ENCODE results near the gene KPNA5.

DNA sequence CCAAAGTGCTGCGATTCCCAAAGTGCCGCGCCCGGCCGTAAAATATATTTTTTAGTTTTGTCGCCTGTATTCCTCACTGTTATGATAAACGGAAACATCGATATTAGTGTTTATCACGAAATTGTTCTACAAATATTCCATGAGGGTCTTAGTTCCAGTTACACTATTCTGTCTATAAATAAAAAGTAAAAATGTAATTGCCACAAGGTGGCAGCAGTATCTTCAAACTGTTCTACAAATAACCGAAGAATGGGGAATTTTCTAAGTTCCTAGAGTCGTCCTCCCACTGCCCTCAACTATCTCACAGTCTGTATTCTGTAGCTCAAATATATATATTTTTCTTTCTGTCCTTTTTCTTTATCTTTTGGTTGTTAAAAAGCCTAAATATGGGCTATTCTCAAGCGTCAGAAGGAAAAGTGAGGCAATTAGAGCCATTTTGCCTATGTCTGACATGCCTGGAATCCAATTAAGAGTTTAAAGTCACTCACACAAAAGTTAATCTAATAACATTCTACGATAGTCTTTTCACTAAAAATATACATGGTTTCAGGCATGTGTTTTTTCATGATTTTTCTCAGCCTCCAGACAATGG is 98.7 kb downstream of the KPNA5 start:
- TF ChIP-seq, protein P1, sequence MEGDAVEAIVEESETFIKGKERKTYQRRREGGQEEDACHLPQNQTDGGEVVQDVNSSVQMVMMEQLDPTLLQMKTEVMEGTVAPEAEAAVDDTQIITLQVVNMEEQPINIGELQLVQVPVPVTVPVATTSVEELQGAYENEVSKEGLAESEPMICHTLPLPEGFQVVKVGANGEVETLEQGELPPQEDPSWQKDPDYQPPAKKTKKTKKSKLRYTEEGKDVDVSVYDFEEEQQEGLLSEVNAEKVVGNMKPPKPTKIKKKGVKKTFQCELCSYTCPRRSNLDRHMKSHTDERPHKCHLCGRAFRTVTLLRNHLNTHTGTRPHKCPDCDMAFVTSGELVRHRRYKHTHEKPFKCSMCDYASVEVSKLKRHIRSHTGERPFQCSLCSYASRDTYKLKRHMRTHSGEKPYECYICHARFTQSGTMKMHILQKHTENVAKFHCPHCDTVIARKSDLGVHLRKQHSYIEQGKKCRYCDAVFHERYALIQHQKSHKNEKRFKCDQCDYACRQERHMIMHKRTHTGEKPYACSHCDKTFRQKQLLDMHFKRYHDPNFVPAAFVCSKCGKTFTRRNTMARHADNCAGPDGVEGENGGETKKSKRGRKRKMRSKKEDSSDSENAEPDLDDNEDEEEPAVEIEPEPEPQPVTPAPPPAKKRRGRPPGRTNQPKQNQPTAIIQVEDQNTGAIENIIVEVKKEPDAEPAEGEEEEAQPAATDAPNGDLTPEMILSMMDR (IDR thresholded peaks at IDR 0.05), result peak in 5 of 6 experiments; percentile 20 to 45 (median 24)
- no peak for TF ChIP-seq POLR2A (IDR thresholded peaks at IDR 0.05)
